Retinal pigment epithelial cell (primary cell): ENCODE results near the gene ODAD3.

Source experiments
- DNase-seq: peaks from one replicate; pipeline ENCODE4 v3.0.0-alpha.2; 2010; ENCODE audit warnings: low read depth
- H3K4me3 ChIP-seq: 2 replicates; pipeline ENCODE4 v1.5.1; 2011; ENCODE audit warnings: mild to moderate bottlenecking, low read length, control low read depth, moderate library complexity
- CTCF ChIP-seq: conservative IDR thresholded peaks from 2 replicates; pipeline ENCODE4 v1.5.1; 2011; ENCODE audit warnings: low read depth, low read length, control low read depth, inconsistent platforms

The ODAD3 gene

DNA sequence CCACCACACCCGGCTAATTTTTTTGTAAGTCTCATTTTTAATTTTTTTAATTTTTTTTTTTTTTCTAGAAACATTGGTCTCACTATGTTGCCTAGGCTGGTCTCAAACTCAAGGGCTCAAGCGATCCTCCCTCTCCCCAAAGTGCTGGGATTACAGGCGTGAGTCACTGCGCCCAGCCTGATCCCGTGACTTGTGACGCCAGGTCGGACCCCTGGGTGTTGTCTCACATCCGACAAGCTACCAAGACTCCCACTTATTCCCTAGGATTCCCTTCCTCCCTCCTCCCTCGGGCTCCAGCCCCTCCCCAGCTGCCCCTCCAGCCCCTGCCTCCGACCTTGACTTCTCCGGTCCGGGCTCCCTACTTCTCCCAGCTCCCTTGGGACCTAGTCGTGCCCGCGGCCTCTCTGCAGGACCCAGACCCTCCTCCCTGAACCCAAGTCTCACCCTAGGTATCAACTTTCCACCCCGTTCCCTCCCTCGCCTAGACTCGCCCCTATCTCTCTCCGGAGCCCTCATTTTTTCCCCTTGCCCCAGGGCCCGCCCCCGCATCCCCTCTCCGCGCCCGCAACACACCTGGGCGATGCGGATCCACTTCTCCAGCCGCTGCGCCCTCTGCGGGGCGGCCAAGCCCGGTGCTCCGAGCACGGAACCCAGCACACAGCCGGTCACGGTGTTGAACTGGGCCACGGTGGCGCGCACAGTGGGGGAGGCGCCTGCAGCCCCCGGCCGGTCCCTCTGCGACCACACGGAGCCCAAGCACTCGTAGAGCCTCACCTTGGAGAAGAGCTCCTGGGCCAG, 28.9 kb downstream of the ODAD3 start:
- no peak overlapping the region for H3K4me3 ChIP-seq
- no peak for DNase-seq

GRCh38 chr19:11404588-11405222, 30.2 kb downstream of the ODAD3 start:
- H3K4me3 ChIP-seq: no peak overlapping the region
- no peak for DNase-seq
- TF ChIP-seq CTCF: no peak

More for the DNA sequence above, 28.9 kb downstream of the ODAD3 start:
- TF ChIP-seq CTCF: peak; percentile 48

DNA sequence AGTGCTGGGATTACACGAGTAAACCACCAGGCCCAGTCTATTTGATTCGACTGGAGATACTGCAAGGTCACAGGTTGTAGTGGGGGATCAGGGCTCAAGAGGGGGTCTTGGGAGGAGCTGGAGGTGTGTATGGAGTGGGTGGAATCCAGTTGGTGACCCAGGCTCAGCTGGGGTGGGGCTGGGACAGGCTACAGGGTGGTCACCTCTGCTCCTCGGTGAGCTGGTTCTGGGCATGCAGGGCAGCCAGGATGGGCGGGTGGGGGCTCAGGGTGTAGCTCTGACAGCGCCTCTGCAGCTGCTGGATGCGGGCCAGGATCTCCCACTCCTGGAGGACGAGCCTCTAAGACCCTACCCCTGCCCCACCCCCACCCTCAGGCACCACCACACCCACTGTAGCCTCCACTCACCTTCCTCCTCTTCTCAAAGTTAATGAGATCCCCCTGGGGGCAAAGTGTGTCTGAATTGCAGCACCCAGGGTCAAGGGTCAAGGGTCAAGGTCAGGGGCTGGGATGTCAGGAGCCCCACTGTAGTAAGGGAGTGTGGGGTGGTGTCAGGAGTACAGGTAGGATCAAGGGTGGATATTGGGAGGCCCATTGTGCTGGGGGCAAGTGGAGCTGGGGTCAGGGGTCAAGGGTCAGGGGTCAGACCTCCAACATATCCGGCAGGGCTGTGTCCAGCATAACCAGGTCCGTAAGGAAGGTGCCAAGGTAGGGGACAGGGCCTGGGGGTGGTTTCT, 32.9 kb downstream of the ODAD3 start:
- DNase-seq: no peak
- H3K4me3 ChIP-seq: no peak overlapping the region
- TF ChIP-seq CTCF: no peak

GRCh38 chr19:11400798-11401197, 34.1 kb downstream of the ODAD3 start:
- H3K4me3 ChIP-seq: no peak overlapping the region
- DNase-seq: no peak
- no peak for TF ChIP-seq CTCF

DNA sequence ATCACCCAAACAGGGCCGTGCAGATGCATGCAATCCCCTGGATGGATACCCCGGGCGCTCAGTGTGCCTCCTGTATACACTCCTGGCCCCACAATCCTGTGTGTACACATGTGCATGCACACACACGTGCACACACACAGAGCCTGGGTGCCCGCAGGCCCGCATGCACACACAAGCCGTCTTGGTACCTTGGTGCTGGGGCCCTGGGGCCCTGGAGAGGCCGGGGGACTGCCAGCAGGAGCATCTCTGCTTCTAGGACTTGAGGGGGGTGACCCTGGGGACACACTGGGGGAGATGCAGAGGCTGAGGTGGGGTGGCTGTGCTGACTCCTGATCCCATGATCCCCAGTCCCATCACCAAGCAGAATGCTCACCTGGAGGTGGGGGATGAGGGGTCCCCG, 35.3 kb downstream of the ODAD3 start:
- no peak overlapping the region for H3K4me3 ChIP-seq
- DNase-seq: no peak
- no peak for TF ChIP-seq CTCF

- H3K4me3 ChIP-seq: no peak overlapping the region
- TF ChIP-seq CTCF: no peak
- DNase-seq: no peak
These were observed 37.8 kb downstream of the ODAD3 start for GRCh38 chr19:11397089-11397610.
